Astrocyte of the cerebellum (primary cell): ENCODE data around the gene AGAP2.

Source experiments
- DNase-seq: peaks from one replicate; pipeline ENCODE4 v3.0.0-alpha.2; 2011; ENCODE audit warnings: low read depth
- H3K4me3 ChIP-seq: 2 replicates; pipeline ENCODE4 v1.5.1; 2011; ENCODE audit warnings: mild to moderate bottlenecking, low read depth, low read length, moderate library complexity
- CTCF ChIP-seq: IDR thresholded peaks from 2 replicates; pipeline ENCODE4 v1.5.1; 2012; ENCODE audit warnings: low read length, low read depth, moderate library complexity, mild to moderate bottlenecking; ENCODE audit errors: missing control alignments
- in situ Hi-C: cut with HindIII; loops from 2 replicates; pipeline ENCODE4 v1.10.0; 2017; ENCODE audit warnings: low sequenced_read_pairs

The AGAP2 gene

GRCh38 chr12:57713209-57713608 is 25.3 kb downstream of the AGAP2 start:
- in situ Hi-C loops = no loop called here
- no peak for DNase-seq
- no peak for TF ChIP-seq CTCF
- no peak overlapping the region for H3K4me3 ChIP-seq

GRCh38 chr12:57712701-57713100 is 25.8 kb downstream of the AGAP2 start:
- no peak for DNase-seq
- no peak for TF ChIP-seq CTCF
- H3K4me3 ChIP-seq = no peak overlapping the region
- in situ Hi-C loops = no loop called here

- DNase-seq = no peak
- no peak for TF ChIP-seq CTCF
- no peak overlapping the region for H3K4me3 ChIP-seq
- in situ Hi-C loops = no loop called here
Measured at GRCh38 chr12:57708296-57708695, 30.2 kb downstream of the AGAP2 start.

- H3K4me3 ChIP-seq = no peak overlapping the region
- no peak for TF ChIP-seq CTCF
- in situ Hi-C loops = no loop called here
- DNase-seq = no peak
Measured at GRCh38 chr12:57707250-57707649, 31.3 kb downstream of the AGAP2 start.

GRCh38 chr12:57700317-57700716 is 38.2 kb downstream of the AGAP2 start:
- DNase-seq = no peak
- no peak for TF ChIP-seq CTCF
- in situ Hi-C loops = no loop called here
- no peak overlapping the region for H3K4me3 ChIP-seq

- in situ Hi-C loops = no loop called here
- TF ChIP-seq CTCF = no peak
Measured at GRCh38 chr12:57698414-57698813, 40.1 kb downstream of the AGAP2 start.

GRCh38 chr12:57697076-57697475 is 41.5 kb downstream of the AGAP2 start:
- no peak for TF ChIP-seq CTCF
- no peak for DNase-seq
- no peak overlapping the region for H3K4me3 ChIP-seq
- in situ Hi-C loops = no loop called here

More at GRCh38 chr12:57698414-57698813, 40.1 kb downstream of the AGAP2 start:
- DNase-seq = no peak
- no peak overlapping the region for H3K4me3 ChIP-seq
